Dedifferentiated amniotic fluid mesenchymal stem cell (primary cell): ENCODE measurements around the gene TBC1D22B.
A peak's percentile ranks its signal among the peaks of the same experiment; 100 is the strongest.

Experiments
- DNase-seq: peaks from one replicate; pipeline ENCODE4 v3.0.0-alpha.2; 2016; ENCODE audit errors: extremely low spot score

TBC1D22B gene

DNA sequence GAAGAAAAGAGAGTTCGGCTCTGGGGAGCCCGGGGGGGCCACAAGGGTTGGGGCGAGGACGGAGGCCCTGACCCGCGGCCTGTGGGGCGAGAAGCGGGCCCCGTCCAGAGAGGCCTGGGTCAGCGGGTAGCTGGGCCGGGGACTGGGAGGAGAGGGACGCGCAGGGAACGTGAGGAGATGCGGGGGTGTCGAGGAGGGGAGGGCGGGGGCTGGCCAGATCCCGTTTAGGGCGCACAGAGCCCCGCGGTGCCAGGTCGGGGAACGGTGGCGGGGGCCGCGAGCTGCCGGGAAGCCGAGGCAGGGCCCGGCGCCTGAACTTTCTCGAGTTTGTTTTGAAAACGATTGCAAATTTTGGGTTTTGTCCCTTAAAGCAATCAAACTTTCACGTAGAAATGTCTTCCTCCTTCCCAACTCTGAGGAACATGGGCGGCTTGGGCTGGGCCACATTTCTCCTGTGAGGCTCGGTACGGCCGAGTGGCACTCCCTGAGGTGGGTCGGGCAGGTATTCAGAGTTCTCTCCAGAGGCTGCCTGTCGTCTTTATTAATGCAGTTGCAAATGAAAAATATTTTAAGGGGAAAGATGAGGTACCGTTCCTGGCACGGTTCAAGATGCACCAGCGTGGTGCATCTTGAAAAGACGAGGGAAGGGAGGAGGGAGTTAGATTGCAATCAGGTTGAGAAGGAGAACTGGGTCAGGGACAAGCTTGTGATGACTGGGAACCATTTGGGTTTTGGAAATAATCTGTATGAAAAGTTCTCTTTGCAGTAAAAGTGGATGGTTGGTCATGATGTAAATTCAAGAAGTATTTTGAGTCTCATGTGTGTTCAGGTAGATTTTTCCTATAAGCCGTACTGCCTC lies 97.2 kb downstream of the TBC1D22B start:
- no peak for DNase-seq

- DNase-seq, result no peak
Observed at GRCh38 chr6:37357288-37357687, 99.7 kb downstream of the TBC1D22B start.

GRCh38 chr6:37357860-37358259 lies 100.3 kb downstream of the TBC1D22B start:
- no peak for DNase-seq

DNA sequence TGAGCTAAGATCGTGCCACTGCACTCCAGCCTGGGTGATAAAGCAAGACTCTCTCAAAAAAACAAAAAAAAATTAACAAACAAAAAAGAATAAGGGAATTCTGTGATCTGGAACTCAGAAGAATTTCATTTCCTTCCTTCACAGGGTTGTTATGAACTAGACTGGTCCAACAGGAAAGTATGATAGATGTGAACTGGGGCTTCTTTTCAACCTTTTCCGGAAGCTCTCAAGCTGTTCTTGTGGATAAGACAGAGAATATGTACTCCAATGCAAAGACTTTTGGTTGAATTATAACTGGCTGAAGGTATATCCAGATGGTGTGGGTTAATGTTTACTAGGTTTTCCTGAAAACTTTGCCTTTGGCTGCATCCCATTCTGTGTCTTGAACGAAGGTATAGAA lies 101.5 kb downstream of the TBC1D22B start:
- no peak for DNase-seq

GRCh38 chr6:37362101-37362828 lies 104.7 kb downstream of the TBC1D22B start:
- DNase-seq, result no peak

- peak; percentile 43 for DNase-seq
Observed at GRCh38 chr6:37365791-37366190, 108.2 kb downstream of the TBC1D22B start.

DNA sequence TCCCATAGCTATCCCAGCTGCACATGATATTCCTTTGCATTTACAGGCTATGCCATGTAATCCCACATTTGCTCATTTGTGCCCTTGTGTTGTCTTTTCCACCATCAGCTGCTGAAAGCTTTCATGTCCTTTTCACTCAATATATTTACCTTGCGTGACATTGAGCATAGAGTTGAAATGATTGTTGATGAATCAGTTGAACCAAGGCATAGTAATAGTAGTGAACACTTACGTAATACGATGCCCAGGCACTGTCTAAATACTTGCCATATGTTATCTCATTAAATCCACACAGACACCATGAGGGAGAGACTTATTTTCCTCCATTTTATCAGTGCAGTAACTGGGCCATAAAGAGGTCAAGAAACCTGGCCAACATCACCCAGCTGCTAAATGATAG lies 109.3 kb downstream of the TBC1D22B start:
- no peak for DNase-seq

DNA sequence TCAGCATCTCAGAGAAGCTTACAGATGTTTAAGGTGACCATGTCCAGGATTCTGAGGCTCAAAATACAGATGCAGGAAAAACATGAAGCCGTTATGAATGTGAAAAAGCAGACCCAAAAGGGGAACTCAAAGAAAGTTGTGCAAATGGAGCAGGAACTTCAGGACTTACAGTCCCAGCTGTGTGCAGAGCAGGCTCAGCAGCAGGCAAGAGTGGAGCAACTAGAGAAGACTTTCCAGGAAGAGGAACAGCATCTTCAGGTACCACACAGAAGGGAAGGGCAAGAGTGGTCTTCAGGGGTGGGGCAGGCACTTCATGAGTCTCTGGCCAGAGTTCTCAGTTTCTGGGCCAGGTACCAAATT lies 111.4 kb downstream of the TBC1D22B start:
- no peak for DNase-seq

- DNase-seq, result peak; percentile 23
Observed at GRCh38 chr6:37369321-37370201, 112.0 kb downstream of the TBC1D22B start.

DNA sequence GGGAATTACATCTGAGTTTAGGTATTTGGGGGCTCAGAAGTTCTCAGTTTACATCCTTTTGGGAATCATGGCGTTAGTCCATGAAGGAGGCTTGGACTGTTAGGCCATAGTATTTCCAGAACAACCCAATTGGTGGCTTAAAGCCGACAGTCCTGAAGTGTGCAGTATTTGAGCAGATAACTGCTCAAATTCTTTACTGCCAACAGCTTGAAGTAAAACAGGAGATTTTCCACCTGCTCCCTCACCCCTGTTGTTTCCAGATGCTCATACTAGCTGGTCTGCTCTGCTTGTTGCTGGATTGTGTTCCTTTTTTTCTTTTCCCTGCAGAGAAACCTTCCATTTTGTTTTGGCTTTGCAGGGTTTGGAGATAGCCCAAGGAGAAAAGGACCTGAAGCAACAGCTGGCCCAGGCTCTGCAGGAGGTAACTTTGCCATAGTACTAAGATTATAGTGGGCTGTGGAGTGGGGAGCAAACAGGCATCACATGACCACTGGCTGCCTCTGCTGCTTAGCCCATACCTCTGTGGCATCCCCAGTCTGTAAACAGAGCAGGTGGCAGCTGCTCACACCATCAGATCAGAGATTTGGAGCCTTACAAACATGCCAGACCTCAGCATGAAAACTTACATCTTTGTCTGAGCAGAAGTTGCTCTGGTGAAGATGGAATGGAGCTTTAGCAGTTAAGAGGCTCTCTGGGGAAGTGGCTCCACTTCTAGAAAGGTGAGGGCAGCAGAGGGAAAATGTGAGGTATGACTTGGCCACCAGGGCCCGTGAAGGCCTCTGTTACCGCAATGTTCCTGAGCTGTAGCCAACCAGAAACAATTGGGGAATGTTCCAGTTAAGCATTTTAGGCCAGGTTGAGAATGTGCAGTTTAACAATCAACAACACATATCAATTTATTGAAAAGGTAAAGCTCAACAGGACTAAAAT lies 113.8 kb downstream of the TBC1D22B start:
- no peak for DNase-seq

- DNase-seq, result no peak
Observed at GRCh38 chr6:37372116-37372515, 114.5 kb downstream of the TBC1D22B start.

DNA sequence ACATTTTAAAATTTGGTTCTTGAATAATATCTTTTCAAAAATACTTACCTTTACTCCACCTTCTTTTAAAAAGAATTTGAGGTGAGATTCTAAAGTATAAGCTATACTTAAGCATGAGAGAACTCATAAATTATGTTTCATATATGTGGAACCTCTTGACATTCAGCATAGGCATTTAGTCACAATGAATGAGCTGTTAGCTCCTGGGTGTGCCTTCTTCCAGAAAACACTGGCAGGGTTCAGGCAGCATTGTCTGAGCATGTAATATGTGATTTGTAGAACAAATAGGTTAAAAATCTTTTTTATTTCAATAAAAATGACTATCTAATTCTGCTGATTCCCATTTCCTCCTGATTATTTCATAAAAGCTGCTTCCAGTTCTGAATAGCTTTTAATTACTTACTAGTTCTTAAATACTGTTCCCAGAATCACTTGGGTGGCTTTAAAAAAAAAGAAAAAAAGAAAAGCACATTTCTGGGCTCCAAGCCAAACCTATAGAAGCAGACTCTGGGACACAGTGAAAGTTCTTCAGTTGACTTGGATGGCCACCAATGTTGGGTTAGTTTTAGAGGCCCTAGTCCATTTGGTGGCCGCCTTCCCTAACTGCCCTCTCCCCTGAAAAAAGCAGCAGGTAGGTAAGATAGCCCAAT lies 116.4 kb downstream of the TBC1D22B start:
- DNase-seq, result no peak

- no peak for DNase-seq
Observed at GRCh38 chr6:37375376-37375775, 117.8 kb downstream of the TBC1D22B start.

DNA sequence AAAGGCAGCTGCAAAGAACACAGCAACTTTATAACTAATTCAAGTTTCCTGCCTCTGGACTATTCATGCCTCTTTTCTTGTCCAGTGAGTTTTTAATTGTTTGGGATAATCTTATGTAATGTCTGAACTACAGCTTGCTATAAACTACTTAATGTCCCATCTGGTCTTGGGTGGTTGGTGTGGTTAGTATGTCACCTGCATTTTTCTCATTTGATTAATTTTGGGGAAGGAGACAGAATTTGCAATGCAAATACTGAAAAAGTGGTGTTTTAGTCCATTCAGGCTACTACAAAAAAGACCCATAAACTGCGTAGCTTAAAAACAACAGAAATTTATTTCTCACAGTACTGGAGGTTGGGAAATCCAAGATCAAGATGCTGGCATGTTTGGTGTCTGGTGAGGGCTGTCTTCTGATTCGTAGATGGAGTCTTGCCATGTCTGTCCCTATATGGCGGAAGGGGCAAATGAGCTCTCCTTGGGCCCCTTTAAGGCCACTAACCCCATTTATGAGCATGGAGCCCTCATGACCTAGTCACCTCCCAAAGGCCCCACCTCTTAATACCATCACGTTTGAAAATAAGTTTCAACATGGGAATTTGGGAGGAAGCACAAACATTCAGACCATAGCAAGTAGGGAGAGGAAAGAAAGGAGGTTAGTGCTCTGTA lies 118.6 kb downstream of the TBC1D22B start:
- no peak for DNase-seq

DNA sequence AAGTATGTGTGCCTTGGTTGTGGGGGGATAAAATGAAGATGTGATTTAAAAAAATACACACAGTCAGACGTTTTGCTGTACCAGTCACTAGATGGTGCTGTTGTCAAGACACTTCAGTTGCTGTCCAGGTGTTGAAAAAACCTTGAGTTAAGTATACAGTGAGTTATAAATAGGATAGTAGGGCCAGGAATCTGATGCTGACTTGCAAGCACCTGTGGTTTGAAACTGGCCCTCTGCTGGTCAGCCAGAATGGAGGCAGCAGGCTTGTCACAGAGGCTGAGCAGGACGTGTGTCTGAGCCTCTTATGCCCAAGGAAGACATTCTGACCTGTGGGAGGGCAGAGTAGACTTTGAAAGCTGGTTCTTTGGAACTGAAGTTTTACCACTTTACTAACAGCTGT lies 124.0 kb downstream of the TBC1D22B start:
- DNase-seq, result peak; percentile 22
